Coronary artery (tissue), 2 donors: ENCODE measurements around the gene AGXT.

Source experiments
- DNase-seq: peaks from one replicate; pipeline ENCODE4 v3.0.0-alpha.2; 2017; ENCODE audit warnings: low spot score
- H3K27ac ChIP-seq, 2 donors: fragments of 200-600 bp; sonication (generic); one replicate each; pipeline ENCODE4 v1.5.1; 2016 to 2019
- H3K4me3 ChIP-seq: fragments of 200-600 bp; sonication (generic); 2 replicates; pipeline ENCODE4 v1.5.1; 2016; ENCODE audit warnings: mild to moderate bottlenecking, moderate library complexity
- TF ChIP-seq, protein P1 (sequence below): fragments of 200-600 bp; sonication (generic); IDR thresholded peaks from one replicate; pipeline ENCODE4 v1.5.1; 2019; ENCODE audit warnings: antibody characterized with exemption

Gene AGXT

GRCh38 chr2:240896871-240897692 is 28.5 kb downstream of the AGXT start:
- H3K27ac ChIP-seq, result no peak overlapping the region
- no peak for DNase-seq
- TF ChIP-seq, protein P1, sequence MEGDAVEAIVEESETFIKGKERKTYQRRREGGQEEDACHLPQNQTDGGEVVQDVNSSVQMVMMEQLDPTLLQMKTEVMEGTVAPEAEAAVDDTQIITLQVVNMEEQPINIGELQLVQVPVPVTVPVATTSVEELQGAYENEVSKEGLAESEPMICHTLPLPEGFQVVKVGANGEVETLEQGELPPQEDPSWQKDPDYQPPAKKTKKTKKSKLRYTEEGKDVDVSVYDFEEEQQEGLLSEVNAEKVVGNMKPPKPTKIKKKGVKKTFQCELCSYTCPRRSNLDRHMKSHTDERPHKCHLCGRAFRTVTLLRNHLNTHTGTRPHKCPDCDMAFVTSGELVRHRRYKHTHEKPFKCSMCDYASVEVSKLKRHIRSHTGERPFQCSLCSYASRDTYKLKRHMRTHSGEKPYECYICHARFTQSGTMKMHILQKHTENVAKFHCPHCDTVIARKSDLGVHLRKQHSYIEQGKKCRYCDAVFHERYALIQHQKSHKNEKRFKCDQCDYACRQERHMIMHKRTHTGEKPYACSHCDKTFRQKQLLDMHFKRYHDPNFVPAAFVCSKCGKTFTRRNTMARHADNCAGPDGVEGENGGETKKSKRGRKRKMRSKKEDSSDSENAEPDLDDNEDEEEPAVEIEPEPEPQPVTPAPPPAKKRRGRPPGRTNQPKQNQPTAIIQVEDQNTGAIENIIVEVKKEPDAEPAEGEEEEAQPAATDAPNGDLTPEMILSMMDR, result no peak
- H3K4me3 ChIP-seq, result no peak overlapping the region

GRCh38 chr2:240898108-240898730 is 29.6 kb downstream of the AGXT start:
- TF ChIP-seq, protein P1, result no peak
- Histone ChIP-seq H3K4me3 (no peak overlapping the region), H3K27ac (no peak overlapping the region)
- no peak for DNase-seq

GRCh38 chr2:240898731-240899467 is 30.3 kb downstream of the AGXT start:
- TF ChIP-seq, protein P1, result no peak
- H3K27ac ChIP-seq, result no peak overlapping the region
- H3K4me3 ChIP-seq, result no peak overlapping the region
- DNase-seq, result no peak

DNA sequence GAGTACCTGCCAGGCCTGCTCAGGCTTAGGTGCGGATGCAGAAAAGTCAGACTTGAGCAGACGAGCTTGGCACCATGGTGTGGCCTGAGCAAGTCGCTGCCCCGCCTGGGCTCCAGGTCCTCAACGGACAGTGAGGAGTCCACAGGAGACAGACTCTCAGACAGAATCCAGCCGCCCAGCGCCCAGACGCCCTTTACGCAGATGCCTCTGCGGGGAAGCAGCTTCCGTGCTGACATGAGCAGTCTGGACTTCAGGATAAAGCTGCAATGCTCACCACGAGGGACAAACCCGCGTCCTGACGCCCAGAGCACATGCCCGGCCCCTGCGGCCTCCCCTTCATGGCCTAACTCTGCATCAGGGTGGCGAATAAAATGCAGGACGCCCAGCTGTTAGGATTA is 30.8 kb downstream of the AGXT start:
- no peak for DNase-seq
- Histone ChIP-seq H3K4me3 (no peak overlapping the region), H3K27ac (no peak overlapping the region)
- TF ChIP-seq, protein P1, result no peak

DNA sequence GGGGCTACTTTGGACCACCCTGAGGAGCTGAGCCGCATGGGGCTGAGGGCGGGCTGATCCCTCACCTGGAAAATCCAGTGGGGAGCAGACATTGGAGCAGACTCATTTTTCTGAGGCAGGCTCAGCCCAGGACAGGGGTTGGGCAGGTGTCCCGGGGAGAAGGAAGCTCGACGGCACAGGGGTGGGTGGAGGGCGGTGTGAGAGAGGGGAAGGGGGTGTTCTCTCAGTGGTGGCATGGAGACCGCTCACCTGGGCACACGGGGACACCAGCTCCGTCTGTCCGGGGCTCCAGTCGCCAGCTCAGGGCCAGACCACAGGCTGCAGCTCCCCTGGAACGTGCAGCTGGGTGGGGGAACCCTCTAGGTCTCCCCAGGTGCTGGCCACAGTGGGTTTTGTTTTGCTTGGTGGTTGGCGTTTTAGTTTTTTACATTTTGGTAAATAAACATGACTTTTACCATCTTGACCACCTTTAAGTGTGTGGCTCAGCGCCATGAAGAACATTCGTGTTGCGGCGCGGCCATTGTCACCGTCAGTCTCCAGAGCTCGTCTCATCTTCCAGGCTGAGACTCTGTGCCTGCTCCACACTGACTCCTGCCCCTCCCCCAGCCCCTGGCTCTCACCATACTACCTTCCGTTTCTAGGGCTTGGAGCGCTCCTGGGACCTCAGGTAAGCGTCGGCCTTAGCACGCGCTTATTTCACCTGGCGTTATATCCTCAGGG is 31.7 kb downstream of the AGXT start:
- H3K4me3 ChIP-seq, result no peak overlapping the region
- no peak overlapping the region for H3K27ac ChIP-seq
- no peak for DNase-seq
- TF ChIP-seq, protein P1, result no peak

- no peak for DNase-seq
- H3K4me3 ChIP-seq, result no peak overlapping the region
- TF ChIP-seq, protein P1, result no peak
- H3K27ac ChIP-seq, result no peak overlapping the region
Measured at GRCh38 chr2:240901986-240902614, 33.5 kb downstream of the AGXT start.
